ENCODE results near the gene ADARB2.

The ADARB2 gene

GRCh38 chr10:1638889-1639419 is 98.4 kb downstream of the ADARB2 start:
- no peak for DNase-seq (ENCODE audit: low spot score)
- H3K9me3 ChIP-seq (ENCODE audit: severe bottlenecking), result no peaks in the 10 kb centered on the region
- no peak overlapping the region for H3K27ac ChIP-seq (ENCODE audit: poor library complexity, severe bottlenecking)
- H3K27me3 ChIP-seq (ENCODE audit: insufficient read depth, poor library complexity, severe bottlenecking), result peaks cover 6% of the 10 kb centered on the region
- H3K36me3 ChIP-seq (ENCODE audit: low read depth), result no peaks in the 10 kb centered on the region
- TF ChIP-seq CTCF (IDR thresholded peaks at IDR 0.05; ENCODE audit: poor library complexity, severe bottlenecking), result no peak
- ATAC-seq (ENCODE audit: low read depth), result no peak
- no peak overlapping the region for H3K4me3 ChIP-seq (ENCODE audit: severe bottlenecking)
- H3K4me1 ChIP-seq (ENCODE audit: insufficient read depth, poor library complexity, severe bottlenecking), result no peaks in the 10 kb centered on the region

- DNase-seq (ENCODE audit: low spot score), result no peak
- no peak overlapping the region for H3K4me3 ChIP-seq (ENCODE audit: severe bottlenecking)
- no peak for TF ChIP-seq CTCF (IDR thresholded peaks at IDR 0.05; ENCODE audit: poor library complexity, severe bottlenecking)
- H3K27ac ChIP-seq (ENCODE audit: poor library complexity, severe bottlenecking), result no peak overlapping the region
- no peaks in the 10 kb centered on the region for H3K36me3 ChIP-seq (ENCODE audit: low read depth)
- ATAC-seq (ENCODE audit: low read depth), result no peak
- H3K9me3 ChIP-seq (ENCODE audit: severe bottlenecking), result no peaks in the 10 kb centered on the region
- peaks cover 6% of the 10 kb centered on the region for H3K27me3 ChIP-seq (ENCODE audit: insufficient read depth, poor library complexity, severe bottlenecking)
- H3K4me1 ChIP-seq (ENCODE audit: insufficient read depth, poor library complexity, severe bottlenecking), result no peaks in the 10 kb centered on the region
Observed at GRCh38 chr10:1635340-1635739, 102.0 kb downstream of the ADARB2 start.

GRCh38 chr10:1634239-1634638 is 103.1 kb downstream of the ADARB2 start:
- Histone ChIP-seq H3K36me3 (ENCODE audit: low read depth) (no peaks in the 10 kb centered on the region), H3K27ac (ENCODE audit: poor library complexity, severe bottlenecking) (no peak overlapping the region), H3K4me1 (ENCODE audit: insufficient read depth, poor library complexity, severe bottlenecking) (no peaks in the 10 kb centered on the region), H3K9me3 (ENCODE audit: severe bottlenecking) (no peaks in the 10 kb centered on the region), H3K4me3 (ENCODE audit: severe bottlenecking) (no peak overlapping the region), H3K27me3 (ENCODE audit: insufficient read depth, poor library complexity, severe bottlenecking) (peaks cover 6% of the 10 kb centered on the region)
- DNase-seq (ENCODE audit: low spot score), result no peak
- ATAC-seq (ENCODE audit: low read depth), result no peak
- TF ChIP-seq CTCF (IDR thresholded peaks at IDR 0.05; ENCODE audit: poor library complexity, severe bottlenecking), result no peak

- Histone ChIP-seq H3K36me3 (ENCODE audit: low read depth) (no peaks in the 10 kb centered on the region), H3K4me3 (ENCODE audit: severe bottlenecking) (no peak overlapping the region), H3K4me1 (ENCODE audit: insufficient read depth, poor library complexity, severe bottlenecking) (no peaks in the 10 kb centered on the region), H3K9me3 (ENCODE audit: severe bottlenecking) (no peaks in the 10 kb centered on the region), H3K27ac (ENCODE audit: poor library complexity, severe bottlenecking) (no peak overlapping the region), H3K27me3 (ENCODE audit: insufficient read depth, poor library complexity, severe bottlenecking) (peaks cover 6% of the 10 kb centered on the region)
- DNase-seq (ENCODE audit: low spot score) (no peak), ATAC-seq (ENCODE audit: low read depth) (no peak)
- TF ChIP-seq CTCF (IDR thresholded peaks at IDR 0.05; ENCODE audit: poor library complexity, severe bottlenecking), result no peak
Observed at GRCh38 chr10:1633783-1634182, 103.5 kb downstream of the ADARB2 start.

GRCh38 chr10:1632596-1632995 is 104.7 kb downstream of the ADARB2 start:
- ATAC-seq (ENCODE audit: low read depth) (no peak), DNase-seq (ENCODE audit: low spot score) (no peak)
- TF ChIP-seq CTCF (IDR thresholded peaks at IDR 0.05; ENCODE audit: poor library complexity, severe bottlenecking), result no peak
- Histone ChIP-seq H3K9me3 (ENCODE audit: severe bottlenecking) (no peaks in the 10 kb centered on the region), H3K36me3 (ENCODE audit: low read depth) (no peaks in the 10 kb centered on the region), H3K27ac (ENCODE audit: poor library complexity, severe bottlenecking) (no peak overlapping the region), H3K4me3 (ENCODE audit: severe bottlenecking) (no peak overlapping the region), H3K27me3 (ENCODE audit: insufficient read depth, poor library complexity, severe bottlenecking) (peaks cover 5% of the 10 kb centered on the region), H3K4me1 (ENCODE audit: insufficient read depth, poor library complexity, severe bottlenecking) (no peaks in the 10 kb centered on the region)

All from RWPE2 (cell line).